Stimulated activated CD4-positive, alpha-beta T cell treated with anti-CD3 and anti-CD28 coated beads, Interleukin-2, amount 100 ng/mL, for 48 hours (primary cell): ENCODE measurements around the gene INHBB.

Experiments
- DNase-seq, 2 donors: peaks; one replicate each; pipeline ENCODE4 v3.0.0-alpha.2; 2020

The INHBB gene

DNA sequence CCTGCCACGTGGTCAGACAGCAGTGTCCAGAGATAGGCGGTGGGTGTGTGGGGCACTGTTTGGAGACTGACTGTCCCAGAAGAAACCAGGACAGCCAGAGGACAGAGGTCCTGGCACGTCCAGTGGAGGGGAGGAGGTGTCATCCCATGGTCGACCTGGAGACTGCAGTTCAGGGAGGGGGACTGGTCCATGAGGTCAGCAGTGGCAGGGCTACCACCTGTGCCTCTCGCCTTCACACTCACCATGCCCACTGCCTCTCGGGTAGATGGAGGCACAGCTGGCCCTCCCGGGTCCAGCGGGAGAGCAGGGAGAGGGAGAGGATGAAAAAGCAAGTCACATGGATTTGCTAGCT lies 53.9 kb downstream of the INHBB start:
- no peak for DNase-seq

DNA sequence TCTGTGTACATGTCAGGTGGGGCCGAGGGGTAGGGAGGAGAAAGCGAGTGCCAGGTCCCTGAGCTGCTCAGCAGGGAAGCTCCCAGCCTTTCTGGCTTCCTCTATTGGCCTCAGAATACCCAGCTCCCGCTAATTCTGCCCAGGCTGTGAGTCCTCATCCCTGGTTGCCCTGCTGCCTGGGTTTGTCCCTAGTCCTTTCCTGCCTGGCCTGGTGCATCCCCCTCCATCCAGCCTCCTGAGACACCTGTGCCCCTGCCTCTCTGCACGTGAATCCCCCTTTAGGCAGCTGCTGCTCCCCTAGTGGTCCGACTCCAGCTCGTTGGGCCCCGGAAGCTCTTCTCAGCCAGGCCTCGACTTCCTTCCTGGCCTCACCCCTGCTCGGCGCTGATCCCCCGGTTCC lies 54.6 kb downstream of the INHBB start:
- no peak for DNase-seq
